HL-60/S4 treated with phorbol 12-myristate 13-acetate at 8.2 ng/mL for 4 days and 3 days (cell line): ENCODE measurements around the gene NOL9.

Experiments
- in situ Hi-C: fragments of 300-500 bp; cut with MboI; formaldehyde crosslinking; loops from 2 replicates; pipeline ENCODE4 v1.15.0; 2022; ENCODE audit warnings: low sequenced_read_pairs

NOL9 gene

DNA sequence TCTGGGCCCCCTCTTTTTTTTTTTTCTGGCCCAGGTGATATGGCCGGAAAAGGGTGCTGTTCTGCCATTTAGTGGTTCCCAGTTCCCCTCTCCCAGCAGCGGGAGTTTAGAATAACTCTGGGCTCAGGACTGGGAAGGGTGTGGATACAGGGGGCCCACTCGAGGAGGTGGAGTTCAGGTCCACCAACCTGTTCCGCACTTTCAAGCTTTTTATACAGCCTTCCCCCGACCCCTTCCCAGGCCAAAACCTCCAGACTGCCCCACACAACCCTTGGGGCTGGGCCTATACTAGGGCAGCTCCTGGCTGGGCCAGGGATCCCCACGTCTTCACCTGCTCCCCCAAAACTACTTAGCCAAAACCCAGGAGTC is 63.2 kb downstream of the NOL9 start:
- in situ Hi-C loops = no loop called here

DNA sequence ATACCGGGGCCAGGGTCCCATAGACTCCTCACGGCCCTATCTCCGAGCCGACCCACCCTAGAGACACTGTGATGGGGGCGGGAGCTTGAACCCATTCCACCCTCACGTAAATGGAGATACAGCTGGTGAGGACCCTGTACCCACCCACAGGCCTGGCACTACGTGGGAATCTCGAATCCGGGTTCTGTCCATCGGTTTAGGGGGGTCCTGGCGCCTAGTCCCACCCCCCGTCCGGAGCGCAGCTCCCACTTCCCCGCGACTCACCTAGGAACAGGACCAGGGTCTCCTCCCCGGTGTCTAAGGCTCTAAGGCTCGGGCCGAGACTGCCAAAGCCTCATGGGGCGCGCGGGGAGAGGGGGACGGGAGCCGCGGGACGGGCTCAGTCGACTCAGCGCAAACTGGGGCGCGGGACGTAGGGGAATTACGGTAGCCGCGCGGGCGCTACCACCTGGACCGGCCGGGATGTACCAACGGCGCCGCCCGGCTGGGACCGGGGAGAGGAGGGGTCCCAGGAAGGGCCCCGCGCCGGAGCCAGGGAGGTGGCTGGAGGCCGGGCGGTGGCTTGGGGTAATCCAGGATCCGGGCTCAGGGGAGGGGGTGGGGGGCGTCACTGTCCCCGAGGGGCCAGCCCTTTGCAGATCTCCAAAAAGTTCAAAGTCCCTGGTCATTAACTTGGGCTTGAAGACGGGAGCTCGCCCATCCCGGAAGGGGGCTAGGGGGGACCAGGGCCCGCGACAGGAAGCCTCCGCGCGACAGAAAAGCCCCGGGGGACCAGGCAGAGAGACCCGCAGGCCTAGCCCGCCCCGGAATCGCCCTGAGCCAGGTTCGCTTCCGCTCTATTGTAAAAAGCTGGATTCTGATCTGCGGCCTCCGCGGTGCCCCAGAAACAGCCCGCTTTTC is 63.9 kb downstream of the NOL9 start:
- in situ Hi-C loops = no loop called here

DNA sequence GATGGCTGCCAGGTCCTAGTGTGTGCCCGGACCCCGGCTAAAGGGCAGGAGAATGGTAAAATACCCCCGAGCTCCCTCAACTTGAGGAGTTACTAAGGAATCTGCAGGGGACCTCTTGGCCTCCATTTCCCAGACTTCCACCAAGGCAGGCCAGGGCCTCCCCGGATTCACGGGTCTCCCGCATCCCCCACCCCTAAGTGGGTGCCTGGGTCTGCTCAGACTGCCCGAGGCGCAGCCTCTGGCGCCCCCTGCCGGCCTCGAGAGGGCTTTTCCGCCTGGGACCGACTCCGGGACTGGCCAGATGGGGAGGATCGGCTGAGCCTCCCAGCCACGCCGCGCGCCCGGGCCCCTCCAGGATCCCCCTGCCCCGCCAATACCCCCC is 64.5 kb downstream of the NOL9 start:
- in situ Hi-C loops = no loop called here

DNA sequence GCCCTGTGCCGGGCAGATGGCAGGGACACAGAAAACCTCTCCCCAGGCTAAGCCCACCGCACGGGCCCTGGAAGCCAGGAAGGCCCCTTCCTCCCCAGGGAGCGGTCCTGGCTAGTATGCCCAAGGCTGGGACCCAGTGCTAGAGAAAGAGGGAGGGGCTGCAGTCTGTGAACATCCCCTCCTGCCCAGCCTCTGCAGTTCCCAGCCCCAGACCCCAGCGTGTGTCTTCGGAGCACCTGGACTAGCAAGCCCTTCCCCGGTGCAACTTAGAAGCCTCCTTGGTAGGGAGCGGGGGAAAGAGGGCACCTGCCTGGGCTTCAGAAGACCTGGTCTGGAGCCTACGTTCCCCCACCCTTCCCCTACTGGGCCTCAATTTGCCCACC is 64.9 kb downstream of the NOL9 start:
- in situ Hi-C loops = no loop called here

DNA sequence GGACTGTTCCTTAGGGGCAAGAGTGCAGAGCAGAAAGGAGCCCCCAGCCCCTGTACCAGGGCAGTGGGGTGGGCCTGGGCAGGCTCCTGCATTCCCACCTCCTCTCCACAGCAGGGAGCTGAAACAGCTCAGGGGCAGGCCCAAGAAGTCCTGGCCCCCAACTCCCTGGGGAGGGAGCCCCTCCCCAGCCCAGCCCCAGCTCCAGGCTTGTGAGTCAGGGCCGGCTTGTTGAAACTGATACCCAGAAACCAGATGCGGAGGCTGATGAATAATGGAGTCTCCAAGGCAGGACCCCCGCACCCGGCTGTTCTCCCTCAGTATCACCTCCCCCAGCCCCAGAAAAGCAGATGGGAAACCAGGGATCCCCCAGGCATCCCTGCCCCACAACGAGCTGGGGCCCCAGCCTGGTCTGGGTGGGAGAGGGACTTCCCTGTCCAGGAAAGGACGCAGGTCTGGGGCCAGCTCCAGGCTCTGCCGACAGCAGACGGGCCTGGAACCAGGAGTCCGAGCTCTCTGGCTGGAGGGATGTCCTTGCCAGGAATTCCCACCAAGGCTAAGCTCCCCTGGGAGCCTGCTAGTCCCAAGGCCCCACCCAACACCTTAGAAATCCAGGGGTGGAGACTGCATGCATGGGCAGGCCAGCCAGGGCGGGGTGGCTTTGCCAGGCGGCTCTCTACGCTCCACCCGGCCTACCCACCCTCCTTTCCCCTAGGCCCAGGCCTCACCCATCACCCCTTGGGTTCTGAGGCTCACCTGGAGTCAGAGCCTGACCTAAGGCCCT is 65.5 kb downstream of the NOL9 start:
- in situ Hi-C loops = no loop called here

DNA sequence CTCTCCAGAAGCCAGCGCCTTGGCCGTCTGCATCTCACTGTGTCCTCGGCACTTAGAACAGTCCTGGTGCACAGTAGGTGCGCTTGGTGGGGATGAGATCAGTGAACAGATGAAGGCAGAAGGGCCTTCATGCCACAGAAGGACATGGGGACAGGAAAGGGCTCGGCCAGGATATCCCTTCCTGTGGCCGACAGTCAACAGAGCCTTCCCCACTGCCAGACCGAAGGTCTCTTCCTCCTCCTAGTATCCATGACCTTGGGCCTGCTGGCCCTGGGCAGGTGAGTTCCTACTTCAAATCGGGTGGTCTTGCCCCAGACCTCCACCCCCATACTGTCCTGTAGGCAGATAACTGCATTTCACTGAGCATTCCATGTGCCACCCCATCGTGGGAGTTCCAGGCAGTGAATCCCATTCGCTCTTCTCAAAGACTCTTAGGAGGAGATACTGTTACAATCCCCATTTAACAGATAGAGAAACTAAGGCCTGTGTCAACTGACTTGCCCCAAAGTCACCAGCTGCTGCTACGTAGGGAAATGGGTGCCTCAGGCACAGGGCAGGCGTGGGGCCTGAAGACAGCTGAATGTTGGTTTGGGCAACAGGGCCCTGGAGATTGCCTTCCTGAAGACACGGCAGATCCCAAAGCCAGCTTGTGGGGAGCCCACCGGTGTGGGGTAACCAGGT is 66.4 kb downstream of the NOL9 start:
- in situ Hi-C loops = no loop called here

DNA sequence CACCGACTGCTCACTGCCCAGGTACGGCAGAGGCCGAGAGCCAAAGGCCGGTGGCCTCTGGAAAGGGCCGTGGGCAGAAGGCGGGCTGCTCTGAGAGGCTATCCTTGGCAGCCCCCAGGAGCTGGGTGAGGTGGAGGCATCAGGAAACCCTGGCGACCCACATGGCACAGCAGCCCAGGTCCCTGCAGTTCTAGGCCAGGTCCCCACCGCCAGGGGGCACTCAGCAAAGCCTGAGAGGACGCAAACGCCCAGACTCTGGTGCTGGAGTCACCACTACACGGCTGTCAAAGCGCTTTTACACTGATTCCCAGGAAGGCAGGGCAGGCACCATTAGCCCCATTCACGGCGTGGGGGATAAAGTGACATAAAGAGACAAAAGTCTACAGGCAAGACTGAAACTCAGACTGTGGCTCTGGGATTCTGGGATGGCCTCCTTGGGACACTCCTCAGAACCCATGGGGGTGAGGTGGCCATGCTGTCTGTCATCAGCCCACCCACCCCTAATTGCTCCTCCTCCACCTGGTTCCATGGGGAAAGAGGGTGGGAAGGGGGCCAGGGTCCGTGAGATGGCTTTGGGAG is 67.8 kb downstream of the NOL9 start:
- in situ Hi-C loops = no loop called here

DNA sequence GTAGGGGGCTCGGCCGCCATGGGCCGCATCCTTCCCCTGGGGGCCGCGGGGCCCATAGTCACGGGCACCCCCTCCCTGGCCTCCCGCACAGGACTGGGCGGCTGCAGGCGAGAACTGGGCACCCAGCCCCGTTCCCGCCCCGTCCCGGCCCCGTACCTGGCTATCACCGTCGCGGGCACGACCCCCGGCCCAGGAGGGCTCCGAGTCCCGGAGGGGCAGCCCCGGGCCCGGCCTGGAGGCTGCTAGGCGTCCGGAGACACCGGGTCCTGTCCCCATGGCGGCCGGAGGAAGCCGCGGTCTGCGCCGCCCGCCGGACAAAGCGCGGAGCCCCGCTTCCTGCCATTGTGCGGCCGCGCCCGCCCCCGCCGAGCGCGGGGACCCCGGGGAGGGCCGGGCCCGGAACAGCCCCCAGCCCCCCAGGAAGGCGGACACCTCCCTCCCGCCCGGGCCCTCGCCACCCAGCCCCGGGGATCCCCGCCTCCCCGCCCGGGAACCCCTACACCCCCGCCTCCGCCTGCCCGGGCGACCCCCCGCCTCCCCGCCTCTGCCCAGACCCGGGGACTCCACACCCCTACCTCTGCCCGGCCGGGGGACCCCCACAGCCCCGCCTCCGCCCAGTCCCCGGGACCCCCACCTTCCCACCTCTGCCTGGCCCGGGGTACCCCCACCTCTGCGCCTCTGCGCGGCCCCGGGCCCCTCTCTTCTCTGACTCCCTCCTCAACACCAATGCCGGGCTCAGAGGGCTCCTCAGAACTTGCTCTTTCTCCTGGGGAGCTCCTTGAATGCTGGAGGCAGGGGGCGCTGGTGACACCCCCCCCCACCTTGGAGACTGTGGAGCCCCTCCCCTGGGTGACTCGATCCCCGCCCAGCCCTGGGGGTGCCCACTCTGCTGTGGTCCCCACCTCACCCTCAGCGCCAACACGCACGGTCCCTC is 68.9 kb downstream of the NOL9 start:
- in situ Hi-C loops = no loop called here

DNA sequence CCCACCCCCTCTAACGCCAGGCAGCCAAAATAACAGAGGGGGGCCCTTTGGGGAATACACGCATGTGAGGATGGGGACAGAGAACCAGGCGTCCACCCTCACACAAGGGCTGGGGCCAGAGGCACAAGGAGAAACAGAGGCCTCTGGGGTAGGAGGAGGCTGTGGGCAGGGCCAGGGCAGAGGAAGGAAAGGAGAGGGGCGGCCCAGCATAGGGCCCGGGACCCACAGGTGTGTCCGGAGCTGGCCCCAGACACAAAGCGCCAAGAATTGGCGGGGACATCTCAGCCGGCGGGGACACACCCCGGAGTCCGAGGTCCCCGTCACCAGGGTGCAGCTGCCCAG is 69.5 kb downstream of the NOL9 start:
- in situ Hi-C loops = no loop called here

DNA sequence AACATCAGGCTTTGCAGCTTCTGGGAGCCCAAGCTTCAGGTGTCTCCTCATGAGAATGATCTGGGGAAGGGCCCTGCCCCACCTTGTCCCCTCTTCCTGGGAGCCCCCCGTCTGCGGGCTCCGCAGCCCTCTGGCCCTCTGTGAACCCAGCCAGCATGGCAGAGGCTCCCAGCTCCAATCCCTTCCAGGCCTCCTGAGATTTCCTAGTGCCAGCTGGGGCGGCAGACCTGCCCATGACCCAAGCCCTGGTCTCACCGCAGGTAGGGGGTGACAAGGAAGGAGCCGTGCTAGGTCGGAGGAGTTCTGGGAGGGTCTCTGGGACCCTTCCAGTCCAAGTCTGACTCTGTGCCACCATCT is 70.6 kb downstream of the NOL9 start:
- in situ Hi-C loops = no loop called here

DNA sequence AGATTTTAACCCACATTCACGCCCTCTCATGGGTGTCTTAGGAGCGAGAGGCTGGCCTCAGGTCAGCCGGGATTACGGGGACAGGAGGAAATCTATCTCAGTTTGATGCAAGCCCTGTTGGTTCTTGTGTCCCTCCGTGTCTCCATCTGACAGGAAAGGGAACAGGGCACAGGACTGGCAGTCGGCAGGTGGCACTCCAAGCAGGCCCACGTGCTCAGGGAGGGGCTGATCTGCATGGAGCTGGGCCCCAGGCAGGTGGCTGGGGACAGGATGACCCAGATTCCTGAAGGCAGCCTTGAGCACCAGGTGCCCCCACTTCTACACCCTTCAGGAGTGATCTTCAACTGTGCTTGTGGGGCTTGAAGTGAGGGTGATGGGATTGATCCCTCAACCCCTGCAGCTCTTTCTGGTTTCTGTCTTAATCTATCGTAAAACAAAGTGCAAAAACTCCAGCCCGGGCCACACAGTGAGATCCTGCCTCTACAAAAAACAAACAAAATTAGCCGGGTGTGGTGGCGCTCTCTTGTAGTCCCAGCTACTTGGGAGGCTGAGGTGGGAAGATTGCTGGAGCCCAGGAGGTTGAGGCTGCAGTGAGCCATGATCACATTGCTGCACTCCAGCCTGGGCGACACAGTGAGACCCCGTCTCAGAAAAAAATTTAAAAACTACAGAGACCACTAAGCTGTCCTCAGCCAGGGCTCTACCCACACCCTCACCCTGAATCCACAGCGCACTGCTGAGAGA is 71.1 kb downstream of the NOL9 start:
- in situ Hi-C loops = no loop called here

DNA sequence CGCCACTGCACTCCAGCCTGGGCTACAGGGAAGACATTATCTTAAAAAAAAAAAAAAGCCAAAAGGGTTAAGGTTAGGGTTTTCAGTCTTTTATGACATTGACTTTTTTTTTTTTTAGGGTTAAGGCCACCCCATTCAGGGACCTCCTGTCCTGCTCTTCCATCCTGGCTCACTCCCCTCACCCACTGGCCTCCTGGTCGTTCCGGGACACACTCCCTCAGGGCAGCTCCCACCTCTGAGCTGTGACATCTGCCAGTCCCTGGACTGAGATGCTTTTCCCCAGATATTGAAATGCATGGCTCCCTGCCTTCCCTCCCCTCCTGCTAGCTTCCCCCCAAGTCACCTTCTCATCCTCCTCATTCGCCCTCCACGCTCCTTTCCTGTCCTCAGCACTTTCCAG is 72.5 kb downstream of the NOL9 start:
- in situ Hi-C loops = no loop called here

DNA sequence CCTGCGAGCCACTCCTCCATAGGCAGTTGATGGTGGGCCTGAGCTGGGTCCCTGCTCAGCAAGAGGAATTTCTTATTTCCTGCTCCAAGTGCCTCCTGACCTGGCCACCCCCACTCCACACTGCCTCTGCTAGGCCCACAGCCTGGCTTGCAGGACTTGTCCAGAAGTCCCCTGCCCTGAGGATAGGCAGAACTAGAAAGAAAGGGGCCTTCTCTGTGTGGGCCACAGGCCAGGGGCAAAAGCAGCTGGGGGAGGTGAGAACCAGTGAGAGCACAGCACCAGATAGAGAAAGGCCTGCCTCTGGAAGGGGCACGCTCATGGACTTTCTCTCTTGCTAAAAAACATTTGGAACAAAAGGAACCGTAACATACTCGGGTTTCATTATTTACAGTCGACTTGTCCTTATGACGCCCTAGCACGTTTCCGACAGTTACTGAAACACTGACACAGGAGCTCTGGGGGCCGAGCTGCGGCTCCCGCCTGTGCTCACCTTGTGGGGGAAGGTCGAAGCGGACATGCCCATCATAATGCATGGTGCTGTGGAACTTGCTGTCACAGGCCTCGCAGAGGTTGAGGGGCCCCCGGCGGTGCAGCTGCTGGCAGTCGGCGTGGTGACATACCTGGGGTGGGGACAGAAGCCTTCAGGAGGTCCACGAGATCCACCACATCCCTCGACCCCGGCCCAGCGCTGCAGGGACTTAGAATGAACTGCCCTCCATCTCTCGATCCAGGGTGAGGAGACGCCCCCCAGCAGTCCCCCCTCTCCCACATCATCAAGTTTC is 77.1 kb downstream of the NOL9 start:
- in situ Hi-C loops = no loop called here

DNA sequence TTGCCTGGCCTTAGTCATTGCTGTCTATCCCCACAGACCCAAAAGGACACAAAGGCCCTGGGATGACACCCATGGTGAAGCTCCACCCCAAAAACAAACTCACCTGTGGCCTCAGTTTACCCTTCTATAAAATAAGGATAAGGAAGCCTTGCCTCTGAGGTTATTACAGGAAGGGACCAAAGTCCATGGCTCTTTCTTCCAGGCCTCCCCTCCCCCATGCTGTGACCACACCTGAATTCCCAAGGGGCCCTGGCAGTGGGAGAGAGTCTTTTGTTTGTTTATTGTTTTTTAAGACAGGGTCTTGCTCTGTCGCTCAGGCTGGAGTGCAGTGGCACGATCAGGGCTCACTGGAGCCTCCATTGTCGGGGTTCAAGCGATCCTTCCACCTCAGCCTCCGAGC is 77.8 kb downstream of the NOL9 start:
- in situ Hi-C loops = no loop called here

DNA sequence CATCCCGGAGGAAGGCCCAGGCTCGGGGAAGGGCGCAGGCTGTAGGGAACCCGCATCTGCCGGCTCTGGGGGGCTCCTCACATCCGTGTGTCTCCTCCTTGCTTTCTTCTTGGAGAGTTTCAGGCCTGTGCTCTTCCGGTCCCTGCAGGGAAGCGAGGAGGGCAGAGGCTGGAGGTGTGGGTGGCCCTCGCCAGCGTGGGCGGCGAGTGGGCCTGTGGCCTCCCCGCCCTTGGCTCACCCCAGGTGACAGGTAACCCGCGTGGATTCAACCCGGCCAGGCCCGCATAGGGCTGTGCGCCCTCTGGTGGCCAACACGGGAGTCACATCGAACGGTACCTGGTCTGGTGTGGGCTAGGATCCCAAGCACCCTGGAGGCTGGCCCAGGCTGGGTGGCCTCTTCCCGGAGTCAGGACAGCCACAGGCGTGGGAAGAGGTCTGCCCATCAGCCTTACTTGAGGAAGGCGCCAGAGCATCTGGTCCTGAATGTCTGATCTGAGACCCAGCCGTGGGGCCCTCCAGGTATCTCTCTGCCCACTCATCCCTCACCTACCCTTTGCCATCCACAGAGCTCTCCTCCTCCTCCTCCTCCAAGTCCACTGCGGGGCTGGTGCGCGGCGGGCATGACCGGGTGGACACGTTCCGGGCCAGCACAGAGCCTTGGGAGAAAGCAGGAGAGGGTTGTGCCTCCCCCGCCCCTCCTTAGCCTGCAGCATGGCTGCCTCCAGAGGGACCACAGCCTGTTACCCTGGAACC is 78.8 kb downstream of the NOL9 start:
- in situ Hi-C loops = no loop called here

DNA sequence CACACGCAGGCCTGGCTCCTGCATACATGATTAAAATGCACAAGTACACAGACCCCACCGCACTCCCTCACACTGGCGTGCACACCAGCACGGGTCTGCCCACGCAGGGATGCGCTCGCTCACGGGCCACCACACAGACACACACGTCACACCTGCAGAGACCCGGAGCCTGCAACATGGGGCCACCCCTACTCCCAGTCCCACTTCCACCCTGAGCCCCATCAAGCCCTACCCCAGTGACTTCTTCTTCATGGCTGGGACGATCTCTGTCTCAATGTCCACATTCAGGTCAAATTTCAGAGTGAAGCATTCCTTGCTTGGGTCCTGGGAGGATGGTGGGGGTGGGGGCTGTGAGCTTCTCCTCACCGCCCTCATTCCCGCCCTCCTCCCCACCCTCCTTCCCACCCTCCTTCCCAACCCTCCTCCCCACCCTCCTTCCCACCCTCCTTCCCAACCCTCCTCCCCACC is 79.5 kb downstream of the NOL9 start:
- in situ Hi-C loops = no loop called here

DNA sequence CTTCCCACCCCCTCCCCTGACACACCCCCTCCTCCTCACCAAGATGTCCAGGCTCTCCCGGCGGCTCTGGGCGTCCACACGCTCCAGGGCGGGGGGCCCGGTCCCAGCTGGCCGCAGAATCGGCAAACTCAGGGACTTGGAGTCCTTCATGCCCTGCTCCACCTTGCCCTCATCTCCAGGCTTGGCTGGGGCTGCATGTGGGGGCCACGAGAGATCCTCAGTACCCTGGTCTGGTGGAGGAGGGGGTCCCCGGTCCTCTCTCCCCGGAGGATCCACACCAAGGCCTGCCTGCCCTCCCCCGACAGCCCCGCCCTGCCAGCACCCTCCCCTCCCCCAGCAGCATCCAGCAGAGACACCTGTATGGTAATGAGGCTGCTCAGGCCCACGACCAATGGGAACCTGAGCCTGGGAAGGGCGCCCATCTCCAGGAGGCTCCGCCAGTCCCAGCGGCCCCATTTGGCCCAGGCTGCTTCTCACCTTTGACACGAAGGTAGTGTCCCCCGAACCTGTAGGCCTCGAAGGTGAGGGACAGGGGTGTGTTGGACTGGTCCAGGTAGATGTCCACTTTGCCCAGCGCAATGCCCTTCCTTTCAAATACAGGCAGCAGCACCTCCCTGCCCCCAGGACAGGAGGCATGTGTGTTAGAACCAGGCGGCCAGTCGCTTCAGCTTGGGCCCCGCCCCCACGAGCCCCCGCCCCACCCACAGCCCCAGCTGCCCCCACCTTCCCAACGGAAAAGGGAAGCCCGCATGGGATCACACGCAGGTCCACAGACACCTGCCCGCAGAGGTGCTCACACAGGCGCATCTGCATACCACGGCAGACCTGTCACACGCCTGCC is 80.1 kb downstream of the NOL9 start:
- in situ Hi-C loops = no loop called here
